ENCODE measurements around the gene DPP6. TPM values are rescaled to one million over a fixed set of nuclear protein-coding genes. Genes with fewer than 3 reads are reported as not detected.

Gene DPP6
- total and polyA plus RNA-seq, 2 of the 8 experiments (the other 6 are each of a cell fraction or from before 2014, with no cell fraction given) = 4.7 to 6.8 TPM

DNA sequence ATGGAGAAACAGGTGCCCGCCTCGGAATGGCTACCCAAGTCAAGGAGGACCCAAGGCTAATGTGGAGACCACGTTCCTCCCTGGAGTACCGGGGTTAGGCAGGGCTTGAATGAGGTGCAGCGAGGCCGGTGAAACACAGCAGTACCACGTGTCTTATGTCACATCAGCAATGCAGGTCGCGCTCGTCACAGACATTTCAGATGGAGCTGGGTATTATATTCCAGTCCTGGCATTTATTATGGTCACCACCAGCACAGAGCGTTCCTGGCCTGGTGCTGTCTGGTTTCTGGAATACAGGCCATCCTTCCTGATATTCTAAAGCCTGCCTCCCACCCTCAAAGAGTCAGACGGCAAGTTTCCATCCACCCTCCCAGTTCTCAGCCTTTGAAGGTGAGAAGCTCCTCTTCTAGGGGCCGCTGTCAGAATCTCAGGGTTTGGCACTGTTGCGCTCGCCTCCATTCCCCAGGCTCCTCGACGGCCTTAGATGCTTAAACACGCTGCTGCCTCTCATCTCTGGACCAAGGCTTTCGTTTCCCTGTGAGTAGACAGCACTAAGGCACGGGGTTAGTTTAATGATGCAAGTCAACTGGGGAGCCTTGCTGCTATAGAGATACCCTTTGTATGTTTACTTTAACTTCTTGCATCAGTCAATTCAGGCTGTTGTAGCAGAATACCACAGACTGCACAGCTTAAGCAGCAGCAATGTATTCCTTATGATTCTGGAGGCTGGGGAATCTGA lies 377.6 kb downstream of the DPP6 start:
- Histone ChIP-seq H2BK15ac (ENCODE audit: low read length) (0 out of 2 replicates have a peak overlapping the region, but pooled peaks have one; percentile 18), H3K79me2 (ENCODE audit: control insufficient read depth in 1 of 2, insufficient read depth in 2 of 2, low read length in 2 of 2) (no peaks in the 10 kb centered on the region), H2AK5ac (ENCODE audit: low read depth, low read length) (no peak overlapping the region), H4K8ac (ENCODE audit: extremely low read depth, insufficient read depth, low read length) (no peak overlapping the region), H3K9ac (replicated peaks in 1 of 4; ENCODE audit: extremely low read depth in 1 of 4, low read depth in 3 of 4, low read length in 3 of 4) (no peak overlapping the region), H3K4me2 (ENCODE audit: insufficient read depth in 1 of 2, low read depth in 2 of 2, low read length in 2 of 2) (no peak overlapping the region), H2BK20ac (ENCODE audit: low read length) (no peak overlapping the region), H3K79me1 (ENCODE audit: low read depth, low read length) (no peaks in the 10 kb centered on the region), H4K5ac (ENCODE audit: insufficient read length, low read depth, low read length) (no peak overlapping the region), H4K20me1 (replicated peaks in 1 of 2; ENCODE audit: control insufficient read depth in 1 of 2, insufficient read depth in 2 of 2, low read length in 2 of 2) (no peaks in the 10 kb centered on the region), H2BK120ac (replicated peaks; ENCODE audit: low read depth, low read length) (no peak overlapping the region), H3K4me1 (replicated peaks in 1 of 4; ENCODE audit: control insufficient read depth in 3 of 4, insufficient read depth in 4 of 4, low read length in 3 of 4) (no peaks in the 10 kb centered on the region), H4K91ac (replicated peaks; ENCODE audit: insufficient read length, low read length) (no peak overlapping the region), H2BK5ac (ENCODE audit: low read depth, low read length) (no peak overlapping the region), H2AFZ (ENCODE audit: low read length) (no peak overlapping the region), H3K14ac (ENCODE audit: insufficient read length) (no peak overlapping the region), H3K56ac (replicated peaks; ENCODE audit: insufficient read length, low read depth, low read length) (no peak overlapping the region), H3K27ac (ENCODE audit: low read depth, low read length) (no peak overlapping the region), H3K23ac (ENCODE audit: insufficient read length) (no peak overlapping the region), H3K4me3 (ENCODE audit: extremely low read depth in 1 of 4, insufficient read depth in 2 of 4, low read depth in 3 of 4, low read length in 4 of 4) (no peak overlapping the region), H3K18ac (ENCODE audit: extremely low read depth, low read length) (no peak overlapping the region), H3K9me3 (ENCODE audit: insufficient read depth in 2 of 2, low read depth in 1 of 2, low read length in 1 of 2) (no peaks in the 10 kb centered on the region), H3K23me2 (ENCODE audit: low read depth, low read length) (no peaks in the 10 kb centered on the region; the same call in 1 of the 2 replicates), H3K36me3 (ENCODE audit: control insufficient read depth in 2 of 4, insufficient read depth in 4 of 4, low read length in 3 of 4) (no peaks in the 10 kb centered on the region), H3K4ac (replicated peaks; ENCODE audit: insufficient read length, low read depth, low read length) (no peak overlapping the region), H3K27me3 (replicated peaks in 1 of 4; ENCODE audit: control insufficient read depth in 3 of 4, extremely low read depth in 1 of 4, insufficient read depth in 3 of 4, low read length in 3 of 4) (no peaks in the 10 kb centered on the region), H2BK12ac (ENCODE audit: low read depth, low read length) (no peak overlapping the region)
- WGBS, 2 experiments (ENCODE audit: extremely low coverage in 1 of 2, insufficient coverage in 1 of 2, insufficient read length in 1 of 2, insufficient replicate concordance in 2 of 2, low coverage in 1 of 2, low lambda C conversion rate in 2 of 2, missing lambda C conversion rate in 1 of 2) = 88% methylated on average over 20 of the region's 20 CpGs; no CpG with 5 or more reads in 1 of the 2 experiments
- ChIA-PET POLR2A (ENCODE audit: partially characterized antibody) (no interaction called here), CTCF (ENCODE audit: partially characterized antibody) (interaction anchor here (1.1 to 2.0 kb wide), 5 partner anchors 8 to 365 kb away, joined by 3 to 6 read pairs (median 3); no protein-coding TSS in a partner anchor)
- DNase-seq (ENCODE audit: low read depth in 1 of 2, low spot score in 2 of 2) = no peak
- no peak for FAIRE-seq
- no peak for TF ChIP-seq SUZ12 (IDR thresholded peaks at IDR 0.05; ENCODE audit: low read length)
- no peak for TF ChIP-seq RAD21 (IDR thresholded peaks at IDR 0.05 in 1 of 2, conservative IDR thresholded peaks at IDR 0.05 in 1 of 2; ENCODE audit: low read depth in 2 of 2, low read length in 2 of 2)
- no peak for TF ChIP-seq CHD1 (IDR thresholded peaks at IDR 0.05; ENCODE audit: low read depth, low read length)
- no peak for TF ChIP-seq SAP30 (IDR thresholded peaks at IDR 0.05; ENCODE audit: insufficient read depth, insufficient replicate concordance, low read length)
- TF ChIP-seq FOSL1 (IDR thresholded peaks at IDR 0.05; ENCODE audit: insufficient read depth, low read depth, low read length) = no peak
- TF ChIP-seq SIN3A (conservative IDR thresholded peaks at IDR 0.05 in 1 of 2, IDR thresholded peaks at IDR 0.05 in 1 of 2; ENCODE audit: low read depth in 1 of 2, low read length in 2 of 2) = no peak
- no peak for TF ChIP-seq BRCA1 (IDR thresholded peaks at IDR 0.05; ENCODE audit: low read depth, low read length)
- TF ChIP-seq GABPA (IDR thresholded peaks at IDR 0.05; ENCODE audit: borderline replicate concordance, insufficient read depth, low read length) = no peak
- no peak for TF ChIP-seq CBX5 (IDR thresholded peaks at IDR 0.05; ENCODE audit: low read depth, low read length)
- no peak for TF ChIP-seq CEBPB (IDR thresholded peaks at IDR 0.05; ENCODE audit: low read depth, low read length)
- no peak for TF ChIP-seq RBBP5 (IDR thresholded peaks at IDR 0.05; ENCODE audit: borderline replicate concordance, low read depth, low read length)
- no peak for TF ChIP-seq SRF (IDR thresholded peaks at IDR 0.05; ENCODE audit: low read depth, low read length)
